ENCODE results near the gene SCART1.

GRCh38 chr10:133405272-133405671 is 48.5 kb upstream of the SCART1 start:
- TF ChIP-seq POLR2A (IDR thresholded peaks at IDR 0.05; ENCODE audit: low read depth, low read length) (no peak), MAX (IDR thresholded peaks at IDR 0.05; ENCODE audit: insufficient read depth, insufficient read length) (no peak), CTCF (IDR thresholded peaks at IDR 0.05; ENCODE audit: extremely low read depth in 1 of 2, insufficient read depth in 1 of 2, low read depth in 1 of 2, low read length in 2 of 2) (no peak), EZH2 (IDR thresholded peaks at IDR 0.05; ENCODE audit: borderline replicate concordance, low read depth, low read length, severe bottlenecking) (no peak), POLR2AphosphoS5 (IDR thresholded peaks at IDR 0.05; ENCODE audit: insufficient read depth, low read depth, low read length) (no peak), GATA2 (IDR thresholded peaks at IDR 0.05; ENCODE audit: insufficient read depth, insufficient read length, low read depth, low read length) (no peak), JUN (IDR thresholded peaks at IDR 0.05; ENCODE audit: borderline replicate concordance, insufficient read depth, insufficient read length, low read depth) (no peak), FOS (IDR thresholded peaks at IDR 0.05; ENCODE audit: borderline replicate concordance, insufficient read depth, low read length) (no peak)
